AG09309 (cell line): ENCODE results near the gene AGAP3.

Source experiments
- DNase-seq: peaks from one replicate; pipeline ENCODE4 v3.0.0-alpha.2; 2010; ENCODE audit warnings: low read depth
- H3K4me3 ChIP-seq: 2 replicates; pipeline ENCODE4 v1.5.1; 2011; ENCODE audit warnings: mild to moderate bottlenecking, low read depth, low read length, moderate library complexity; ENCODE audit not compliant: control insufficient read depth
- TF ChIP-seq, protein P1 (sequence below): IDR thresholded peaks from 2 replicates; pipeline ENCODE4 v1.5.1; 2011; ENCODE audit warnings: mild to moderate bottlenecking, low read depth, low read length, inconsistent platforms; ENCODE audit not compliant: insufficient read depth, control insufficient read depth; ENCODE audit errors: missing control alignments

AGAP3 gene

GRCh38 chr7:151068069-151068773 is 18.1 kb upstream of the AGAP3 start:
- no peak overlapping the region for H3K4me3 ChIP-seq
- DNase-seq, result no peak
- TF ChIP-seq, protein P1, sequence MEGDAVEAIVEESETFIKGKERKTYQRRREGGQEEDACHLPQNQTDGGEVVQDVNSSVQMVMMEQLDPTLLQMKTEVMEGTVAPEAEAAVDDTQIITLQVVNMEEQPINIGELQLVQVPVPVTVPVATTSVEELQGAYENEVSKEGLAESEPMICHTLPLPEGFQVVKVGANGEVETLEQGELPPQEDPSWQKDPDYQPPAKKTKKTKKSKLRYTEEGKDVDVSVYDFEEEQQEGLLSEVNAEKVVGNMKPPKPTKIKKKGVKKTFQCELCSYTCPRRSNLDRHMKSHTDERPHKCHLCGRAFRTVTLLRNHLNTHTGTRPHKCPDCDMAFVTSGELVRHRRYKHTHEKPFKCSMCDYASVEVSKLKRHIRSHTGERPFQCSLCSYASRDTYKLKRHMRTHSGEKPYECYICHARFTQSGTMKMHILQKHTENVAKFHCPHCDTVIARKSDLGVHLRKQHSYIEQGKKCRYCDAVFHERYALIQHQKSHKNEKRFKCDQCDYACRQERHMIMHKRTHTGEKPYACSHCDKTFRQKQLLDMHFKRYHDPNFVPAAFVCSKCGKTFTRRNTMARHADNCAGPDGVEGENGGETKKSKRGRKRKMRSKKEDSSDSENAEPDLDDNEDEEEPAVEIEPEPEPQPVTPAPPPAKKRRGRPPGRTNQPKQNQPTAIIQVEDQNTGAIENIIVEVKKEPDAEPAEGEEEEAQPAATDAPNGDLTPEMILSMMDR, result no peak

GRCh38 chr7:151069841-151070573 is 16.3 kb upstream of the AGAP3 start:
- TF ChIP-seq, protein P1, result no peak
- no peak for DNase-seq
- no peak overlapping the region for H3K4me3 ChIP-seq

DNA sequence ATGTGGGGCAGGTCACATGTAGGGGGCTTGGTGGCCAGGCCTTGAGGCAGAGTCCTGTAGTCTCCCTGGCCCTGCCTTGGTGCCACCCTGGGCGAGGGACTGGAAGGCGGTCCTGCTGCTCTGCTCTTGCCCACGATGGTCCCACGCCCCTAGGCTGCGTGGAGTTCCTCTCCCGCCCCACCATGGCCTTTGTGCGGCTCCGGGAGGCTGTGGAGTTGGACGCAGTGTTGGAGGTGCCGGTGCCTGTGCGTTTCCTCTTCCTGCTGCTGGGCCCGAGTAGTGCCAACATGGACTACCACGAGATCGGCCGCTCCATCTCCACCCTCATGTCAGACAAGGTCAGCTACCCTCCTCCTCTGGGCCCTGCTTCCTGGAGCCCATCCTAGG is 15.7 kb upstream of the AGAP3 start:
- no peak overlapping the region for H3K4me3 ChIP-seq
- TF ChIP-seq, protein P1, result no peak
- DNase-seq, result no peak

DNA sequence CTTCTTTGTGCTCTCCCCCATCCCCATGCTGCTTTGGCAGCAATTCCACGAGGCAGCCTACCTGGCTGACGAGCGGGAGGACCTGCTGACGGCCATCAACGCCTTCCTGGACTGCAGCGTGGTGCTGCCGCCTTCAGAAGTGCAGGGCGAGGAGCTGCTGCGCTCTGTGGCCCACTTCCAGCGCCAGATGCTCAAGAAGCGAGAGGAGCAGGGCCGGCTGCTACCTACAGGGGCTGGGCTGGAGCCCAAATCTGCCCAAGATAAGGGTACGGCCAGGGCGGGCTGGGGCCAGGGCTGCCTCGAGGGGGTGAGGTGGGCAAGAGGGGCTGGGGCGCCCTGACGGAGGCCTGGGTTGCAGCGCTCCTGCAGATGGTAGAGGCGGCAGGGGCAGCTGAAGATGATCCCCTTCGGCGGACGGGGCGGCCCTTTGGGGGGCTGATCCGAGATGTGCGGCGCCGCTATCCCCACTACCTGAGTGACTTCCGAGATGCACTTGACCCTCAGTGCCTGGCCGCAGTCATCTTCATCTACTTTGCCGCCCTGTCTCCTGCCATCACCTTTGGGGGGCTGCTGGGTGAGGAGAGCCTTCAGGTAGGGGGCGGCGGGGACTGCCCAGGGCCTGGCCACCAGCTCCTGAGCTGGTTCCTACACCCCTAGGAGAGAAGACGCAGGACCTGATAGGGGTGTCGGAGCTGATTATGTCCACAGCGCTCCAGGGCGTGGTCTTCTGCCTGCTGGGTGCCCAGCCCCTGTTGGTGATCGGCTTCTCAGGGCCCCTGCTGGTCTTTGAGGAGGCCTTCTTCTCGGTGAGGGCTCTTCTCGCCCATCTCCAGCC is 15.0 kb upstream of the AGAP3 start:
- DNase-seq, result no peak
- TF ChIP-seq, protein P1, result no peak
- H3K4me3 ChIP-seq, result no peak overlapping the region

DNA sequence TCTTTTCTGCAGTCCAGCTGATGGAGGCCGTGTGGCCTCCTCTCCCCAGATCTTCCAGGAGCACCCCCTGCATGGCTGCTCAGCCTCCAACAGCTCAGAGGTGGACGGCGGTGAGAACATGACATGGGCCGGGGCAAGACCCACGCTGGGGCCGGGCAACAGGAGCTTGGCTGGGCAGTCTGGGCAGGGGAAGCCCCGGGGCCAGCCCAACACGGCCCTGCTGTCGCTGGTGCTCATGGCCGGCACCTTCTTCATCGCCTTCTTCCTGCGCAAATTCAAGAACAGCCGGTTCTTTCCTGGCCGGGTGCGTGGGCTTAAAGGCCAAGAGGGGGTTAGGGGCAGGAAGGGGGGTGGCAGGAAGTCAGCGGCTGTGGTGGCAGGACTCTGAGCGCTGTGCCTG is 12.3 kb upstream of the AGAP3 start:
- TF ChIP-seq, protein P1, result no peak
- no peak for DNase-seq
- no peak overlapping the region for H3K4me3 ChIP-seq

- no peak overlapping the region for H3K4me3 ChIP-seq
- TF ChIP-seq, protein P1, result no peak
- DNase-seq, result no peak
Measured at GRCh38 chr7:151074817-151075661, 11.2 kb upstream of the AGAP3 start.
